Stimulated activated CD8-positive, alpha-beta memory T cell treated with anti-CD3 and anti-CD28 coated beads, Interleukin-15, amount 100 ng/mL, for 24 hours (primary cell): ENCODE measurements around the gene SLC9B1.
"Not testable (repeated sequence)": the region's sequence is repeated elsewhere in the genome, so short reads cannot be mapped to it uniquely, and the experiment has no call there.

Experiments
- DNase-seq: peaks from one replicate; pipeline ENCODE4 v3.0.0-alpha.2; 2020; ENCODE audit warnings: low read depth

SLC9B1 gene

DNA sequence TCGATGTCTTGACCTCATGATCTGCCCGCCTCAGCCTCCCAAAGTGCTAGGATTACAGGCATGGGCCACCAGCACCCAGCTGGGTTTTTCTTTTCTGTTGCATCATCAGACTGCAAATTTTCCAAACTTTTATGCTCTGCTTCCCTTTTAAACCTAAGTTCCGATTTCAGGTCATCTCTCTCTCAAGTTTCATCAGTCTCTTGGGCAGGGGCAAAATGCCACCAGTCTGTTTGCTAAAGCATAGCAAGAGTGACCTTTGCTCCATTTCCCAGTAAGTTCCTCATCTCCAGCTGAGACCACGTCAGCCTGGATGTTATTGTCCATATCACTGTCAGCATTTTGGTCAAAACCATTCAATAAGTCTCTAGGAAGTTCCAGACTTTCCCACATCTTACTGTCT lies 141.2 kb downstream of the SLC9B1 start:
- DNase-seq: not testable (repeated sequence)

DNA sequence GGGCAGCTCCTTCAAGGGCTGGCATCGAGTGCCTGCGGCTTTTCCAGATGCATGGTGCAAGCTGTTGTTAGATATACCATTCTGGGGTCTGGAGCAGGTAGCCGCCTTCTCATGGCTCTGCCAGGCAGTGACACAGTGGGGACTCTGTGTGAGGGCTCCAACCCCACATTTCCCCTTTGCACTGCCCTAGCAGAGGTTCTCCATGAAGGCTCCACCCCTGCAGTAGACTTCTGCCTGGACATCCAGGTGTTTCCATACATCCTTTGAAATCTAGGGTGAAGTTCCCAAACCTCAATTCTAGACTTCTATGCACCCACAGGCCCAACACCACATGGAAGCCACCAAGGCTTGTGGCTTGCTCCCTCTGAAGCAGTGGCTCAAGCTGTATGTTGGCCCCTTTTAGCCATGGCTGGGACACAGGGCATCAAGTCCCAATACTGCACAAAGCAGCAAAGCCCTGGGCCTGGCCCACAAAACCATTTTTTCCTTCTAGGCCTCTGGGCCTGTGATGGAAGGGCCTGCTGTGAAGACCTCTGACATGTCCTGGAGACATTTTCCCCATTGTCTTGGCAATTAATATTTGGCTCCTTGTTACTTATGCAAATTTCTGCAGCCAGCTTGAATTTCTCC lies 141.9 kb downstream of the SLC9B1 start:
- not testable (repeated sequence) for DNase-seq

DNA sequence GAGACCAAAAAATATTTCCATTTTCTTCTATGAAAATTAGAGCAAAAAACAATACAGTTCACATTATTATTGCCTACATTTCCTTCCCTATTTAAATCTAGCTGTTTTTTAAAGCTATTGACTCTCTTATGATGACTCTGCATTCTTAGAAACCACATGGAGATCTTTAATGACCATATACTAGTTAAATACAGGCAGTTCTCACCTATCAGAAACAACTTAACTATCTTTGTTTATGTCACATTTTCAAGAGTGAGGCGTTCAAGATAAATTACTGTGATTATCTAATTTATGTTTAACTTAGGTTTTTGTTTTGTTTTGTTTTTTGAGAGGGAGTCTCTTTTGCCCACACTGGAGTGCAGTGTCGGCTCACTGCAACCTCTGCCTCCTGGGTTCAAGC lies 147.7 kb downstream of the SLC9B1 start:
- DNase-seq: no peak

DNA sequence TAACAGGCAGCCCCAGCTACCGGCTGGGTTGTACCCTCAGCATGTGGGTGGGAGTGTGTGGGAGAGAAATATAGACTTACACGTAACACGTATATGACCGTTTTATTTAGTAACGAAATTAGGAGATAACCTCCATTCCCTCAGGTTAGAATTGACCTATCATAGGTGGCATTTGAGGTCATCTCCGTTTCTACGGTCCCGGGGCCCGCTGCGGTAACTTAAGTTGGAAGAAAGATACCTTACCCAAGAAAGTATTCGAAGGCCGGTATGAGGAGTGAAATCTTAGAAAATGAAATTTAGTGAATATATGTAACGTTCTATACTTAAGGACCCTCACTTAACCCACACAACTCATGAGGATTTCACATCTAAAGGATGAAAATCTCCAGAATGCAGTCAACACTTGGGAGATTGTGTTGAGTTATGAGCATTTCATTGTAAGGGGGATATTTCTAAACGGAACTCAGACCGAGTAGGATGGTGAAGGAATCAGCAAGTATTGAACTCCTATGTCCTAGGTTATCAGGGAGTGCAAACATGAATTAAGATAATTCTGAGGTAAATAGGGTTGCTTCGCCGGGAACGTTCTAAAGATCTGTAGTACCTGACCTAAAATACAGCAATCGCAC lies 149.8 kb downstream of the SLC9B1 start:
- no peak for DNase-seq

DNA sequence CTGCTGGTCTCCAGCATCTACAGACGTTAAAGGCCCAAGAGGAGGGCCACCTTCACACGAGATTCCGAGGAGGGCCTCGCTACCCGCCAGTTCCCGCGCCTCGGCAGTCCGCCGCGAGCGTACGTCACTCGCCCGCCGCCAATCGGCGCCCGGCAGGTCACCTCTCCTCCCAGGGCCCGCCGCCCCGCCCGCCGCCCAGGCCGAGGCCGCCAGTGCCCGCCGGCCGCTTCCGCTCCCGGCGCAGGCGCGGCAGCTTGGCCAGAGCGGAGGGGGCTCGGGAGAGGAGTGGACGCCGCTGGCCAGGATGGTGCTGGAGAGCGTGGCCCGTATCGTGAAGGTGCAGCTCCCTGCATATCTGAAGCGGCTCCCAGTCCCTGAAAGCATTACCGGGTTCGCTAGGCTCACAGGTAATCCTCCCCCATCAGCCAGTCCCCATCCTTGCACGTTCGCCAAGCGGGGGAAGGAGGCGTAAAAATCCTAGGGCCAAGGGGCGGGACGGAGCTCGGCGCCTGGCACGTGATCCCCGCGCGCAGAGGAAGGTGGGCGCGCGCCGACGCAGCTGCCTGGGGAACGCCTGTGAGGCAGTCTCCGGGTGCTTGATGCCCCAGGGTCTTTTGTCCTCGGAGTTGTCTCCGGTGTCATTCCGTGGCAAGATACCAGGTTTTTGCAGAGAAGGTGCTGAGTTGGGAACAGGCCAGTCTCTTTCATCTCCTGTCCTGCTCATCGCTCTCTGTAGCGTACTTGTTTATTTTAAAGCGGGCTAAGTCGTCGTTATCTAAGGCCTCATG lies 150.5 kb downstream of the SLC9B1 start, which contains the start of gene CISD2:
Gene CISD2, plus strand, starts transcription at position 212 of the 788 bp plus-strand sequence. Its CDS starts 93 bp downstream, at position 305.
- DNase-seq: peak; percentile 72

DNA sequence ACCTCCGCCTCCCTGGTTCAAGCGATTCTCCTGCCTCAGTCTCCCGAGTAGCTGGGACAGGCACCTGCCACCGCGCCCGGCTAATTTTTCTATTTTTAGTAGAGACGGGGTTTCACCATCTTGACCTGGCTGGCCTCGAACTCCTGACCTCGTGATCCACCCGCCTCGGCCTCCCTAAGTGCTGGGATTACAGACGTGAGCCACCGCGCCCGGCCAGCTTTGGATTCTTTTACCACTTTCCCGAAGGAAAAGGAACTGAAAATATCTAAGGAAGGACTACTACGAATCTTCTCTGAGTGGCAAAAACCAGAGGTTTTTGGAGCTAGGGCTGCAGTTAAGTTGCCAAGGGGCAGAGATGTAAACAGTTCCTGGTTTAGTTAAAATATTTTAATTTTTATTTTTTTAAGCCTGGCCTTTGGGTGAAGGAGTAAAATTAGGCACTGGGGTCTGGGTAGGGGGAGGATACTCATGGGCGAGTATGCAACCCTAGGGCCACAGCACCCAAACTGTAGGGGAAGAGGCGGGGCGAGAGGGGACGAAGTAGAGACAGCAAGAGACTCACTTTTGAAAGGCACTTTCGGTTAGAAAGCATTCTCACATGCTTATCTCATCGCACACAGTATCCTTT lies 151.2 kb downstream of the SLC9B1 start:
- peak; percentile 8 for DNase-seq

DNA sequence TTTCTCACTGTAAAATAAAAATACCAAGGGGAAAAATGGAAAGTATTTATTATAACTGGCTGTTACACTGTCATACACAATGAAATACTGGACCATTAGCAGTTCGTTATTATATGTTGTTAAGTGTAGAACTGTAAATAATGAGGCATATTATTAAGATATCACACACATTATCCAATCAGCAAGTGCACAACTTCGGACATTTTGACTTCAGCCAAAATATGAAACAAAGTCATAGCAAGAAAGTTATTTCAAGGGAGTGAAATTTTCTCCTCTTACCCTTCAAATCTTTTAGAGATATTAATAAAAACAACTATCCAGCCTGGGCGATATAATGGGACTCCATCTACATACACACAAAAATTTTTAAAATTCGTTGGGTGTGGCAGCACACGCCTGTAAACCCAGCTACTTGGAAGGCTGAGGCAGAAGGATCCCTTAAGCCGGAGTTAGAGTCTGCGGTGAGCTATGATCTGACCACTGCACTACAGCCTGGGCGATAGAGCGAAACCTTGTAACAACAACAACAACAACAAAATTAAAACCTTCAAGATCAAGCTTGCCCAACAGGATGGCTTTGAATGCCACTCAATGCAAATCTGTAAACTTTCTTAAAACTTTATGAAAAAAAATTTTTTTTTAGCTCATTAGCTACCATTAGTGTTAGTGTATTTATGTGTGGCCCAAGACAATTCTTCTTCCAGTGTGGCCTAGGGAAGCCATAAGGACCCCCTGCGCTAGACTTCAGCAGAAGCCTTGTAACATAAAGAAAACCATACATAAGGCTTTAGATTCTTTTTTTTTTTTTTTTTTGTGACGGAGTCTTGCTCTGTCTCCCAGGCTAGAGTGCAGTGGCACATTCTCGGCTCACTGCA lies 152.0 kb downstream of the SLC9B1 start:
- no peak for DNase-seq

DNA sequence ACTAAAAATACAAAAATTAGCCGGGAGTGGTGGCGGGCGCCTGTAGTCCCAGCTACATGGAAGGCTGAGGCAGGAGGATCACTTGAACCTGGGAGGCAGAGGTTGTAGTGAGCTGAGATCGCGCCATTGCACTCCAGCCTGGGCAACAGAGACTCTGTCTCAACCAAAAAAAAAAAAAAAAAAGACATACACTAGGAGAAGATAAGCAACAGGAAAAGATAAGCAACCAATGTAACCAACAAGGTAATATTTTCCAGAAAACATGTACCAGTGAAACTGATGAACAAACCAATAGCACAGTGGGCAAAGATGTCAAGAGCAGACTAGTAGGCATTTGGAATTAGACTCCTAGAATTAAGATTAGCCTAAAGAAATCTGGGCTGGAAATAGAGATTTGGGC lies 154.2 kb downstream of the SLC9B1 start:
- DNase-seq: not testable (repeated sequence)

DNA sequence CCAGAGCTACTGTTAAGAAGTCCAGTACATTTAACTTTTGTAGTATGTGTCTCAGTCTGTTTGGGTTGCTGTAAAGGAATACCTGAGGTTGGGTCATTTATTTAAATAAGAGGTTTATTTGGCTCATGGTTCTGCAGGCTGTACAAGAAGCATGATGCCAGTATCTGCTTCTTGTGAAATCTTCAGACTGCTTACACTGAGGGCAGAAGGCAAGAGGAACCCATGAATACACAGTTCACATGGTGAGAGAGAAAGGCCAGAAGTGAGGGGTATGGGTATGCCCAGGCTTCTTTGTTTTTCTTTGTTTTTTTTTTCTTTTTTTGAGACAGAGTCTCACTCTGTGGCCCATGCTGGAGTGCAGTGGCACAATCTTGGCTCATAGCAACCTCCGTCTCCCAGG lies 156.8 kb downstream of the SLC9B1 start:
- no peak for DNase-seq

DNA sequence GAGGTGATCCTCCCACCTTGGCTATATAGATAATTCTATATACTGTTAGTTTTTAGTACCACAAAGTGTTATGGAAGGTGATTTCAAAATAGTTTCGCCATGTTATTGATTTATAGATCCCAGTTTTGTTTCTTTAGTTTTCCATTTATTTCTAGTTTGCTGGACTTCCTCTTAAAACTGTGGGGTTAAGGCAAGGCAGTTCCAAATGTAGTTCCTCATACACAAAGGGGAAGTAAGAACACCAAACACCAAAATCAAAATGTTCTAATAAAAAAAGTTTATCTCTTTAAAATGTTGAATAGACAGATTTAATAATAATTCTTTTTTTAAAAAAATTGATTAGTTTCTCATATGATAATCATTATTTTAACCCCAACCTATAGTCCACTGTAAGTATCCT lies 157.5 kb downstream of the SLC9B1 start:
- no peak for DNase-seq

DNA sequence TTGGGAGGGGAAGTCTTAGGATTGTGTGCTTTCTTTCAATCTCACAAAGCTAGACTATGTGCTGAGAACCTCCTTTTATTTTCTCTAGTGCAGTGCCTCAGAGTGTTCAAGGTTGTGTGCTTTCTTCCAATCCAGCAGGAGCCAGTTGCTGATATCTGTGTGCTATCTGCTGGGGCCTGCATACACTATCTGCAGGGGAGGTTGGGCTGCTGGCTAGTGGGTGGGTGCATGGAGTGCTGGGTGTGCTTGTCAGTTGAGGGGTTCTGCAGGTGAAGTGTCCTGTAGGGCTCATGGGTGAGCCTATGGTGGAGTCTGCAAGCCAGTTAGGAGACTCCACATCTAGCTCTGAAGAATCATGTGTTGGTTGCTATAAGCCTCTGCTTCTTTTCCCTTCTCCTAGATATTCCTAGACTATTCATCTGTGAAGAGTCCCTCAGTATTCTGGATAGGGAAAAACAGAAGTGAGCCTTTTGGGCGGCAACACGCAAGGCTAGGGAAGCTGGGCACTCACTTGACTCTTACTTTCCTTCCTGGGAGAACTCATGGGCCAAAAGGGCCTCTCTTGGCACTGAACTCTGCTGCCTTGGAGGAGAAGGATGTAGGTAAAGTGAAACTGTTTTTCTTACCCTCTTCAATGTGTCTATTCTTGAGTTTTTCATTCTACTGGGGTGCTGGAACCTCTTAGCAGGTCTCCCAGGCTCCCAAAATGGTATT lies 158.7 kb downstream of the SLC9B1 start:
- DNase-seq: no peak

DNA sequence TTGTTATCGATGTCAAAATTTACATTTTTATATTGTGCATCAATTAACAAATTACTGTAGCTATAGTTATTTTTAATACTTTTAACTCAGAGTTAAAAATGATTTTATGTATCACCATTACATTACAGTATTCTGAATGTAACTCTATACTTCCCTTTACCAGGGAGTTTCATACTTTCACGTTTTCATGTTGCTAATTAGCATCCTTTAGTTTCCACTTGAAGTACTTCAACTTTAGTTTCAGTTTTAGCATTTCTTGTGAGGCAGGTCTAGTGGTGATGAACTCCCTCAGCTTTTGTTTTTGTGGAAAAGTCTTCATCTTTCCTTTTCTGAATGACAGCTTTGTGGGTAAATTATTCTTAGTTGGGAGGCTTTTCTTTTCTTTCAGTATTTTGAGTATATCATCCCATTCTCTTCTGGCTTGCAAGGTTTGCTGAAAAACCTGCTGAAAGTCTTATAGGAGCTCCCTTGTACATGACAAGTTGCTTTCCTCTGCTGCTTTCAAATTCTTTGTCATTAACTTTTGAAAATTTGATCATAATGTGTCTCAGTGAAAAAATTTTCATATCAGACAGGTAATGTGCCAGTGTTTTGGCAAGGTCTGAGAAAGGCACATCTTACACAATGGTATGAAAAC lies 160.6 kb downstream of the SLC9B1 start:
- DNase-seq: no peak
